Endothelial cell of umbilical vein (primary cell): Measurements from ENCODE around the gene NOP9. TPM values are rescaled to one million over a fixed set of nuclear protein-coding genes. Genes with fewer than 3 reads are reported as not detected.

Source experiments
- BruUV-seq: library from RNA; stranded (reverse); fragments of 400-500 nt; replicated peaks from 2 replicates; lab custom pipeline; 2021; lab: Mats Ljungman, UMichigan
- CTCF ChIA-PET: fragments of 300-600, 350-600 bp; sonication (Branson Sonifier 250); formaldehyde crosslinking; loops from one replicate; lab custom pipeline; 2021; ENCODE audit warnings: antibody characterized with exemption, inconsistent platforms; lab: Charles Lee
- POLR2A ChIA-PET: fragments of 300-600, 350-600 bp; sonication (Branson Sonifier 250); formaldehyde crosslinking; loops from one replicate; lab custom pipeline; 2021; ENCODE audit warnings: antibody characterized with exemption, inconsistent platforms; lab: Charles Lee
- DNase-seq: peaks from one replicate; pipeline ENCODE4 v3.0.0-alpha.2; 2011; ENCODE audit warnings: low read depth, low spot score
- FAIRE-seq: peaks from 2 replicates; lab custom pipeline; 2011; peaks lifted over from hg19 to GRCh38; lab: Jason Lieb, UNC
- H2AFZ ChIP-seq: 2 replicates; pipeline ENCODE4 v1.6.0; 2012; ENCODE audit warnings: low read depth, low read length, control low read depth, inconsistent platforms
- H3K27ac ChIP-seq: 2 replicates; pipeline ENCODE4 v1.5.1; 2011; ENCODE audit warnings: low read depth, mild to moderate bottlenecking, control low read depth, low read length, moderate library complexity; ENCODE audit not compliant: insufficient read depth
- H3K27me3 ChIP-seq, 2 experiments: 2 replicates each; pipeline versions ENCODE4 v1.6.0 to v1.6.1; 2011; ENCODE audit warnings: low read length in 2 of 2, mixed read lengths in 1 of 2; ENCODE audit not compliant: control insufficient read depth in 2 of 2, insufficient read depth in 2 of 2
- H3K36me3 ChIP-seq, 2 experiments: 2 replicates in 1 of 2; 3 replicates in 1 of 2; pipeline ENCODE4 v1.5.1; 2011; ENCODE audit warnings: low read length in 2 of 2, mild to moderate bottlenecking in 1 of 2, moderate library complexity in 1 of 2; ENCODE audit not compliant: control insufficient read depth in 2 of 2, insufficient read depth in 2 of 2; ENCODE audit errors: extremely low read depth in 1 of 2
- H3K4me1 ChIP-seq: 3 replicates; pipeline ENCODE4 v1.5.1; 2011; ENCODE audit warnings: mild to moderate bottlenecking, low read length; ENCODE audit not compliant: control insufficient read depth, insufficient read depth; ENCODE audit errors: extremely low read depth
- H3K4me2 ChIP-seq: 2 replicates; pipeline ENCODE4 v1.6.1; 2011; ENCODE audit warnings: low read length, control low read depth, mixed read lengths; ENCODE audit not compliant: insufficient read depth
- H3K4me3 ChIP-seq, 3 experiments: fragments of 200-600 bp in 1 of 3; sonication (generic), shearing (Covaris generic) in 1 of 3; replicated peaks in 1 of 3; 2 replicates each; pipeline ENCODE4 v1.5.1; 2011 to 2016; ENCODE audit warnings: control low read depth in 3 of 3, low read length in 3 of 3, mild to moderate bottlenecking in 2 of 3, inconsistent platforms in 1 of 3, low read depth in 1 of 3, moderate library complexity in 1 of 3; ENCODE audit not compliant: insufficient read depth in 1 of 3
- H3K79me2 ChIP-seq: 2 replicates; pipeline ENCODE4 v1.6.0; 2012; ENCODE audit warnings: low read length, inconsistent platforms; ENCODE audit not compliant: control insufficient read depth, insufficient read depth
- H3K9ac ChIP-seq: replicated peaks from 2 replicates; pipeline ENCODE3; 2011; ENCODE audit warnings: low read length, control low read depth; ENCODE audit not compliant: insufficient read depth; ENCODE audit errors: extremely low read depth
- H3K9me1 ChIP-seq: replicated peaks from 3 replicates; pipeline ENCODE4 v1.6.0; 2011; ENCODE audit warnings: mild to moderate bottlenecking, low read length; ENCODE audit not compliant: control insufficient read depth, insufficient read depth; ENCODE audit errors: extremely low read depth
- H3K9me3 ChIP-seq: replicated peaks from 2 replicates; pipeline ENCODE4 v1.5.1; 2012; ENCODE audit warnings: low read length, inconsistent platforms; ENCODE audit not compliant: control insufficient read depth, insufficient read depth
- H4K20me1 ChIP-seq: replicated peaks from 2 replicates; pipeline ENCODE3; 2011; ENCODE audit warnings: mild to moderate bottlenecking, low read length; ENCODE audit not compliant: control insufficient read depth, insufficient read depth; ENCODE audit errors: extremely low read depth
- CTCF ChIP-seq, 2 donors: IDR thresholded peaks; 1 replicate in 1 of 2; 2 replicates in 1 of 2; pipeline ENCODE4 v1.5.1; 2011; ENCODE audit warnings: low read length in 2 of 2, mild to moderate bottlenecking in 2 of 2, moderate library complexity in 2 of 2, control low read depth in 1 of 2, inconsistent platforms in 1 of 2, low read depth in 1 of 2; ENCODE audit not compliant: insufficient read depth in 1 of 2; ENCODE audit errors: extremely low read depth in 1 of 2
- EZH2 ChIP-seq: IDR thresholded peaks from 2 replicates; pipeline ENCODE4 v1.6.1; 2012; ENCODE audit warnings: borderline replicate concordance, low read depth, mild to moderate bottlenecking, moderate library complexity, low read length, inconsistent platforms; ENCODE audit not compliant: severe bottlenecking
- FOS ChIP-seq: IDR thresholded peaks from 2 replicates; pipeline ENCODE4 v1.6.1; 2011; ENCODE audit warnings: mild to moderate bottlenecking, low read length, moderate library complexity, borderline replicate concordance; ENCODE audit not compliant: insufficient read depth
- GATA2 ChIP-seq: IDR thresholded peaks from 2 replicates; pipeline ENCODE4 v1.7.0; 2011; ENCODE audit warnings: low read depth, mild to moderate bottlenecking, moderate library complexity, mixed read lengths, low read length; ENCODE audit not compliant: insufficient read length, insufficient read depth
- JUN ChIP-seq: IDR thresholded peaks from 2 replicates; pipeline ENCODE4 v1.6.1; 2011; ENCODE audit warnings: borderline replicate concordance, low read depth; ENCODE audit not compliant: insufficient read length, insufficient read depth
- MAX ChIP-seq: IDR thresholded peaks from 2 replicates; pipeline ENCODE4 v1.6.1; 2011; ENCODE audit not compliant: insufficient read depth, insufficient read length
- MYC ChIP-seq: IDR thresholded peaks from one replicate; pipeline ENCODE4 v1.6.1; 2011; ENCODE audit warnings: mild to moderate bottlenecking, low read depth, low read length
- POLR2A ChIP-seq: IDR thresholded peaks from 2 replicates; pipeline ENCODE4 v1.6.1; 2012; ENCODE audit warnings: low read depth, mild to moderate bottlenecking, control low read depth, low read length
- POLR2AphosphoS5 ChIP-seq: IDR thresholded peaks from 2 replicates; pipeline ENCODE4 v1.6.1; 2012; ENCODE audit warnings: low read depth, mild to moderate bottlenecking, control low read depth, low read length, moderate library complexity; ENCODE audit not compliant: insufficient read depth
- dilution Hi-C: fragments of 300-500 bp; cut with MboI; formaldehyde crosslinking; loops from one replicate; pipeline ENCODE4 v1.15.0; 2019; ENCODE audit warnings: low sequenced_read_pairs; ENCODE audit not compliant: extremely low pct_ligation_motif_present
- intact Hi-C: fragments of 100-400 bp; cut with micrococcal nuclease; formaldehyde crosslinking; loops from one replicate; pipeline ENCODE4 v1.10.0; 2022
- polyA plus RNA-seq, 4 experiments: library from polyadenylated mRNA; depleted of rRNA in 3 of 4; stranded (reverse) in 3 of 4; unstranded in 1 of 4; fragments of >200 nt; gene quantifications; 2 replicates each; pipeline versions ENCODE4 v1.2.1 to v1.2.3, GENCODE V29; 2011 to 2012; ENCODE audit warnings: missing spikeins in 1 of 4
- total RNA-seq: library from RNA; stranded (reverse); gene quantifications from 2 replicates; pipeline ENCODE4 v1.2.3, GENCODE V29; 2021

NOP9 gene
- total and polyA plus RNA-seq, 2 donors (not counting 3 experiments of a cell fraction or from before 2014, with no cell fraction given) = 16.2 to 31.0 TPM

- Histone ChIP-seq H3K9me3 (no peaks in the 10 kb centered on the region), H3K4me3 (no peak overlapping the region), H3K27ac (no peak overlapping the region), H3K9me1 (no peaks in the 10 kb centered on the region), H3K4me2 (no peak overlapping the region), H3K9ac (no peak overlapping the region), H3K27me3 (no peaks in the 10 kb centered on the region), H3K36me3 (peaks cover 0 to 1% of the 10 kb centered on the region in 2 experiments), H4K20me1 (no peaks in the 10 kb centered on the region), H3K4me1 (peaks cover 66% of the 10 kb centered on the region), H2AFZ (peak overlapping the region; percentile 65), H3K79me2 (no peaks in the 10 kb centered on the region)
- intact Hi-C loops = no loop called here
- peak; percentile 37 for DNase-seq
- ChIA-PET POLR2A (no interaction called here), CTCF (interaction anchor here (1.0 to 1.7 kb wide), 5 partner anchors 8 to 120 kb away, joined by 4 to 9 read pairs (median 5); partner anchors contain the start of gene CIDEB)
- no peak for FAIRE-seq
- no TSS peak for BruUV-seq
- TF ChIP-seq MYC = no peak
- no peak for TF ChIP-seq EZH2
- peak; percentile 13 to 44 for TF ChIP-seq CTCF (IDR thresholded peaks at IDR 0.05; ENCODE audit: extremely low read depth in 1 of 2, insufficient read depth in 1 of 2, low read depth in 1 of 2, low read length in 2 of 2)
- no peak for TF ChIP-seq JUN
- peak; percentile 53 for TF ChIP-seq POLR2AphosphoS5
- peak; percentile 35 for TF ChIP-seq GATA2
- no peak for TF ChIP-seq FOS
- TF ChIP-seq POLR2A = no peak
- TF ChIP-seq MAX = peak; percentile 76
- dilution Hi-C loops = no loop called here
These were observed 16.4 kb downstream of the NOP9 start for GRCh38 chr14:24315807-24316596.
